Esophagus squamous epithelium (tissue), 4 donors: Measurements from ENCODE around the gene PANX2.

ENCODE experiments used
- POLR2A ChIP-seq, 4 donors: fragments of 450-650 bp; IDR thresholded peaks; one replicate each; pipeline ENCODE4 v1.6.1; 2017; ENCODE audit warnings: antibody characterized with exemption in 4 of 4, mild to moderate bottlenecking in 4 of 4, moderate library complexity in 3 of 4
- TF ChIP-seq, protein P1 (sequence below), 6 experiments: fragments of 450-650 bp in 4 of 6; fragments of 200-600 bp in 2 of 6; sonication (generic) in 2 of 6; IDR thresholded peaks; one replicate each; pipeline ENCODE4 v1.5.1; 2016 to 2019; ENCODE audit warnings: antibody characterized with exemption in 6 of 6, mild to moderate bottlenecking in 4 of 6, moderate library complexity in 4 of 6

DNA sequence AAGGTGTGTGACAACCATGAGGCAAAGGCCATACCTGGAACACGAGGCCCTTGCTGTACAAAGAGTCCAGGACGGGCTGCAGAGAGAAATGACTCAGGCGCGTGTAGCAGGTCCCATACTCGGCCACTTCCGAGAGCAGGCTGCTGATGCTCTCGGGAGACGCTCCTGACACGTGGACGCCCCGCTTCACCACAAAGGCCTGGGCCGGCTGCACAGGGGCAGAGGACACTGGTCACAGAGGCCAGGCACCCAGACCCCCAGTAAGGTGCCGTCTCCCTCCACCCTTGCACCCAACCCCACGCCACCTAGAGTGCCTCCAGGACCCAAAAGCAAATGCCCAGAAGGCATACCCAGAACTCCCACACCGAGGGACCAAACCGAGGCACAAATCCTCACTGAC lies 58.8 kb downstream of the PANX2 start:
- TF ChIP-seq, protein P1, sequence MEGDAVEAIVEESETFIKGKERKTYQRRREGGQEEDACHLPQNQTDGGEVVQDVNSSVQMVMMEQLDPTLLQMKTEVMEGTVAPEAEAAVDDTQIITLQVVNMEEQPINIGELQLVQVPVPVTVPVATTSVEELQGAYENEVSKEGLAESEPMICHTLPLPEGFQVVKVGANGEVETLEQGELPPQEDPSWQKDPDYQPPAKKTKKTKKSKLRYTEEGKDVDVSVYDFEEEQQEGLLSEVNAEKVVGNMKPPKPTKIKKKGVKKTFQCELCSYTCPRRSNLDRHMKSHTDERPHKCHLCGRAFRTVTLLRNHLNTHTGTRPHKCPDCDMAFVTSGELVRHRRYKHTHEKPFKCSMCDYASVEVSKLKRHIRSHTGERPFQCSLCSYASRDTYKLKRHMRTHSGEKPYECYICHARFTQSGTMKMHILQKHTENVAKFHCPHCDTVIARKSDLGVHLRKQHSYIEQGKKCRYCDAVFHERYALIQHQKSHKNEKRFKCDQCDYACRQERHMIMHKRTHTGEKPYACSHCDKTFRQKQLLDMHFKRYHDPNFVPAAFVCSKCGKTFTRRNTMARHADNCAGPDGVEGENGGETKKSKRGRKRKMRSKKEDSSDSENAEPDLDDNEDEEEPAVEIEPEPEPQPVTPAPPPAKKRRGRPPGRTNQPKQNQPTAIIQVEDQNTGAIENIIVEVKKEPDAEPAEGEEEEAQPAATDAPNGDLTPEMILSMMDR (IDR thresholded peaks at IDR 0.05), result no peak
- TF ChIP-seq POLR2A (IDR thresholded peaks at IDR 0.05), result no peak
